Thymus (tissue), 11 donors: ENCODE measurements around the gene PCARE. TPM values are rescaled to one million over a fixed set of nuclear protein-coding genes. Genes with fewer than 3 reads are reported as not detected.
A peak's percentile ranks its signal among the peaks of the same experiment; 100 is the strongest.

ENCODE experiments used
- DNase-seq, 9 donors: peaks; one replicate each; pipeline ENCODE4 v3.0.0-alpha.2; 2013; ENCODE audit warnings: low spot score in 9 of 9, low read depth in 6 of 9, missing footprints in 1 of 9
- H3K27ac ChIP-seq, 2 donors: one replicate each; pipeline ENCODE4 v1.5.1; 2013; ENCODE audit warnings: control low read depth in 1 of 2, low read depth in 1 of 2, low read length in 1 of 2, mild to moderate bottlenecking in 1 of 2, moderate library complexity in 1 of 2
- H3K27me3 ChIP-seq, 2 donors: one replicate each; pipeline ENCODE4 v1.5.1; 2013; ENCODE audit warnings: low read length in 1 of 2; ENCODE audit not compliant: control insufficient read depth in 2 of 2, insufficient read depth in 1 of 2
- H3K36me3 ChIP-seq, 2 donors: one replicate each; pipeline ENCODE4 v1.5.1; 2013; ENCODE audit warnings: low read length in 1 of 2, mild to moderate bottlenecking in 1 of 2, moderate library complexity in 1 of 2; ENCODE audit not compliant: control insufficient read depth in 2 of 2, insufficient read depth in 2 of 2
- H3K4me1 ChIP-seq, 2 donors: one replicate each; pipeline ENCODE4 v1.5.1; 2013; ENCODE audit warnings: low read length in 2 of 2; ENCODE audit not compliant: control insufficient read depth in 2 of 2, insufficient read depth in 2 of 2
- H3K4me3 ChIP-seq, 2 donors: one replicate each; pipeline ENCODE4 v1.5.1; 2013; ENCODE audit warnings: low read length in 2 of 2, control low read depth in 1 of 2, mild to moderate bottlenecking in 1 of 2
- H3K9me3 ChIP-seq, 2 donors: one replicate each; pipeline ENCODE4 v1.5.1; 2013; ENCODE audit warnings: low read length in 1 of 2, mild to moderate bottlenecking in 1 of 2; ENCODE audit not compliant: control insufficient read depth in 2 of 2, insufficient read depth in 1 of 2
- WGBS: extraction: QIAGEN DNeasy Blood & Tissue Kit; methylation state at CpG from one replicate; pipeline ENCODE4 v1.1.7; 2013; 5-methylcytosine and 5-hydroxymethylcytosine counted together
- polyA plus RNA-seq: library from polyadenylated mRNA; stranded (reverse); fragments of 200-250 nt; gene quantifications from one replicate; pipeline ENCODE4 v1.2.3, GENCODE V29; 2013
- total RNA-seq: library from RNA; stranded (reverse); fragments of 120-200 nt; gene quantifications from one replicate; pipeline ENCODE4 v1.2.4, GENCODE V29; 2013
- donor health status: healthy.

Gene PCARE
- total and polyA plus RNA-seq, 2 donors = 0.02 to 0.09 TPM

- H3K9me3 ChIP-seq = peaks cover 5 to 16% of the 10 kb centered on the region in 2 donors
- H3K4me1 ChIP-seq = no peaks in the 10 kb centered on the region
- no peak overlapping the region for H3K27ac ChIP-seq
- H3K27me3 ChIP-seq = no peaks in the 10 kb centered on the region
- WGBS = 90% methylated on average over 7 of the region's 7 CpGs
- DNase-seq = no peak
- H3K36me3 ChIP-seq = no peaks in the 10 kb centered on the region
- no peak overlapping the region for H3K4me3 ChIP-seq
Measured at GRCh38 chr2:29079887-29080286, 5.6 kb upstream of the PCARE start.

GRCh38 chr2:29075894-29076705 is 1.8 kb upstream of the PCARE start:
- H3K27me3 ChIP-seq = no peaks in the 10 kb centered on the region
- WGBS = 83% methylated on average over 14 of the region's 14 CpGs
- peaks cover 3 to 6% of the 10 kb centered on the region in 2 donors for H3K4me1 ChIP-seq
- peaks cover 5 to 15% of the 10 kb centered on the region in 2 donors for H3K9me3 ChIP-seq
- no peaks in the 10 kb centered on the region for H3K36me3 ChIP-seq
- no peak overlapping the region for H3K4me3 ChIP-seq
- no peak overlapping the region for H3K27ac ChIP-seq
- DNase-seq = no peak

- peak overlapping the region in 1 of 2 donors; percentile 2 for H3K27ac ChIP-seq
- no peak overlapping the region for H3K4me3 ChIP-seq
- H3K9me3 ChIP-seq = no peaks in the 10 kb centered on the region
- no peaks in the 10 kb centered on the region for H3K27me3 ChIP-seq
- H3K36me3 ChIP-seq = no peaks in the 10 kb centered on the region
- 88% methylated on average over 4 of the region's 4 CpGs for WGBS
- DNase-seq = no peak
- H3K4me1 ChIP-seq = peaks cover 3 to 6% of the 10 kb centered on the region in 2 donors
Measured at GRCh38 chr2:29073933-29074332, 390 bp downstream of the PCARE start.

GRCh38 chr2:29072971-29073725 is 1.2 kb downstream of the PCARE start:
- Histone ChIP-seq H3K27ac (no peak overlapping the region), H3K27me3 (no peaks in the 10 kb centered on the region), H3K9me3 (no peaks in the 10 kb centered on the region), H3K36me3 (no peaks in the 10 kb centered on the region), H3K4me1 (peaks cover 3 to 6% of the 10 kb centered on the region in 2 donors), H3K4me3 (no peak overlapping the region)
- DNase-seq = peak in 1 of 9 donors; percentile 32
- WGBS = 93% methylated on average over 12 of the region's 12 CpGs

GRCh38 chr2:29072251-29072650 is 2.1 kb downstream of the PCARE start:
- Histone ChIP-seq H3K4me3 (no peak overlapping the region), H3K36me3 (no peaks in the 10 kb centered on the region), H3K4me1 (peaks cover 3 to 6% of the 10 kb centered on the region in 2 donors), H3K9me3 (no peaks in the 10 kb centered on the region), H3K27ac (no peak overlapping the region), H3K27me3 (no peaks in the 10 kb centered on the region)
- WGBS = 90% methylated on average over 8 of the region's 8 CpGs
- no peak for DNase-seq

- 91% methylated on average over 19 of the region's 19 CpGs for WGBS
- no peaks in the 10 kb centered on the region for H3K36me3 ChIP-seq
- no peak overlapping the region for H3K27ac ChIP-seq
- H3K4me3 ChIP-seq = no peak overlapping the region
- no peaks in the 10 kb centered on the region for H3K9me3 ChIP-seq
- H3K27me3 ChIP-seq = no peaks in the 10 kb centered on the region
- no peak for DNase-seq
- H3K4me1 ChIP-seq = peaks cover 5 to 9% of the 10 kb centered on the region in 2 donors
Measured at GRCh38 chr2:29071032-29071975, 3.0 kb downstream of the PCARE start.

- no peak overlapping the region for H3K27ac ChIP-seq
- no peaks in the 10 kb centered on the region for H3K36me3 ChIP-seq
- no peak overlapping the region for H3K4me3 ChIP-seq
- peaks cover 5 to 9% of the 10 kb centered on the region in 2 donors for H3K4me1 ChIP-seq
- no peaks in the 10 kb centered on the region for H3K9me3 ChIP-seq
- no peak for DNase-seq
- WGBS = 98% methylated on average over 12 of the region's 12 CpGs
- H3K27me3 ChIP-seq = no peaks in the 10 kb centered on the region
Measured at GRCh38 chr2:29070526-29070925, 3.8 kb downstream of the PCARE start.

GRCh38 chr2:29068513-29068912 is 5.8 kb downstream of the PCARE start:
- Histone ChIP-seq H3K4me3 (no peak overlapping the region), H3K9me3 (no peaks in the 10 kb centered on the region), H3K36me3 (no peaks in the 10 kb centered on the region), H3K4me1 (peaks cover 5 to 9% of the 10 kb centered on the region in 2 donors), H3K27me3 (no peaks in the 10 kb centered on the region), H3K27ac (no peak overlapping the region)
- 93% methylated on average over 7 of the region's 7 CpGs for whole genome bisulfite sequencing
- no peak for DNase-seq
